GM23248 (cell line): ENCODE data around the gene CKM. TPM values are rescaled to one million over a fixed set of nuclear protein-coding genes. Genes with fewer than 3 reads are reported as not detected.

Experiments
- DNase-seq: peaks from one replicate; pipeline ENCODE4 v3.0.0-alpha.2; 2015
- H2AFZ ChIP-seq: fragments of 200-600 bp; sonication (generic); 2 replicates; pipeline ENCODE4 v1.6.1; 2016; ENCODE audit warnings: antibody characterized with exemption
- H3F3A ChIP-seq: fragments of 200-600 bp; sonication (generic); 2 replicates; pipeline ENCODE4 v1.6.1; 2016; ENCODE audit warnings: mild to moderate bottlenecking, antibody characterized with exemption, mixed run types; ENCODE audit not compliant: insufficient read depth
- H3K27ac ChIP-seq: fragments of 200-600 bp; sonication (generic); 2 replicates; pipeline ENCODE4 v1.5.1; 2016; ENCODE audit warnings: mild to moderate bottlenecking
- H3K27me3 ChIP-seq: fragments of 200-600 bp; sonication (generic); replicated peaks from 2 replicates; pipeline ENCODE4 v1.6.1; 2016; ENCODE audit warnings: mild to moderate bottlenecking; ENCODE audit not compliant: insufficient read depth
- H3K36me3 ChIP-seq: fragments of 200-600 bp; sonication (generic); 2 replicates; pipeline ENCODE4 v1.6.1; 2016; ENCODE audit warnings: low read depth, mild to moderate bottlenecking
- H3K4me1 ChIP-seq: fragments of 200-600 bp; sonication (generic); 2 replicates; pipeline ENCODE4 v1.6.1; 2016; ENCODE audit warnings: mild to moderate bottlenecking; ENCODE audit not compliant: insufficient read depth
- H3K4me2 ChIP-seq: fragments of 200-600 bp; sonication (generic); one replicate; pipeline ENCODE4 v1.6.1; 2016; ENCODE audit warnings: mild to moderate bottlenecking; ENCODE audit not compliant: unreplicated experiment
- H3K4me3 ChIP-seq: fragments of 200-600 bp; sonication (generic); 2 replicates; pipeline ENCODE4 v1.5.1; 2016; ENCODE audit warnings: mild to moderate bottlenecking
- H3K79me2 ChIP-seq: fragments of 200-600 bp; sonication (generic); 2 replicates; pipeline ENCODE4 v1.6.1; 2016; ENCODE audit warnings: mild to moderate bottlenecking; ENCODE audit not compliant: insufficient read depth
- H3K9ac ChIP-seq: fragments of 200-600 bp; sonication (generic); 2 replicates; pipeline ENCODE4 v1.6.1; 2016; ENCODE audit warnings: mild to moderate bottlenecking
- H3K9me2 ChIP-seq: fragments of 200-600 bp; sonication (generic); 2 replicates; pipeline ENCODE4 v1.6.1; 2016; ENCODE audit warnings: mixed run types, mild to moderate bottlenecking, moderate library complexity; ENCODE audit not compliant: insufficient read depth
- H3K9me3 ChIP-seq: fragments of 200-600 bp; sonication (generic); one replicate; pipeline ENCODE4 v1.6.1; 2017; ENCODE audit warnings: low read depth
- H4K20me1 ChIP-seq: fragments of 200-600 bp; sonication (generic); 2 replicates; pipeline ENCODE4 v1.6.0; 2016; ENCODE audit not compliant: insufficient read depth
- EZH2 ChIP-seq: fragments of 200-600 bp; sonication (generic); IDR thresholded peaks from 2 replicates; pipeline ENCODE4 v1.6.1; 2018; ENCODE audit warnings: antibody characterized with exemption, mild to moderate bottlenecking; ENCODE audit not compliant: insufficient read depth, poor library complexity, severe bottlenecking
- EZH2phosphoT487 ChIP-seq: fragments of 200-600 bp; sonication (generic); IDR thresholded peaks from 2 replicates; pipeline ENCODE4 v1.6.1; 2018; ENCODE audit warnings: antibody characterized with exemption, moderate library complexity, mild to moderate bottlenecking, low read depth; ENCODE audit not compliant: insufficient read depth
- WGBS, 2 experiments: methylation state at CpG; one replicate each; pipeline ENCODE4 v1.1.6; 2015 to 2017; ENCODE audit warnings: low lambda C conversion rate in 2 of 2, low coverage in 1 of 2; ENCODE audit errors: missing lambda C conversion rate in 2 of 2; 5-methylcytosine and 5-hydroxymethylcytosine counted together
- in situ Hi-C: fragments of 300-500 bp; cut with MboI; formaldehyde crosslinking; loops from 2 replicates; pipeline ENCODE4 v1.15.0; 2020
- polyA plus RNA-seq: library from polyadenylated mRNA; unstranded; fragments of >200 nt; fragmentation: Nextera tagmentation; extraction: Ambion mirVana; gene quantifications from 2 replicates; pipeline ENCODE4 v1.2.1, GENCODE V29; 2016
- total RNA-seq: library from RNA; depleted of rRNA; stranded (reverse); fragments of >200 nt; shearing (Covaris generic); gene quantifications from 2 replicates; pipeline ENCODE4 v1.2.3, GENCODE V29; 2014

Gene CKM
- total and polyA plus RNA-seq, 2 experiments from 2014 or later: not detected

- Histone ChIP-seq H3K79me2 (no peaks in the 10 kb centered on the region), H3K4me3 (no peak overlapping the region), H3K27ac (no peak overlapping the region), H3K9ac (no peak overlapping the region), H3K36me3 (no peaks in the 10 kb centered on the region), H3K9me2 (no peaks in the 10 kb centered on the region), H3K4me1 (no peaks in the 10 kb centered on the region), H3K9me3 (no peaks in the 10 kb centered on the region), H3K4me2 (no peak overlapping the region), H4K20me1 (no peaks in the 10 kb centered on the region), H3K27me3 (no peaks in the 10 kb centered on the region), H2AFZ (no peak overlapping the region), H3F3A (no peaks in the 10 kb centered on the region)
- 77% methylated on average over 10 of the region's 10 CpGs for WGBS, 2 experiments
- TF ChIP-seq EZH2phosphoT487 (no peak), EZH2 (no peak)
- DNase-seq: no peak
- in situ Hi-C loops: no loop called here
These were observed 11.1 kb upstream of the CKM start for GRCh38 chr19:45333609-45334303.

DNA sequence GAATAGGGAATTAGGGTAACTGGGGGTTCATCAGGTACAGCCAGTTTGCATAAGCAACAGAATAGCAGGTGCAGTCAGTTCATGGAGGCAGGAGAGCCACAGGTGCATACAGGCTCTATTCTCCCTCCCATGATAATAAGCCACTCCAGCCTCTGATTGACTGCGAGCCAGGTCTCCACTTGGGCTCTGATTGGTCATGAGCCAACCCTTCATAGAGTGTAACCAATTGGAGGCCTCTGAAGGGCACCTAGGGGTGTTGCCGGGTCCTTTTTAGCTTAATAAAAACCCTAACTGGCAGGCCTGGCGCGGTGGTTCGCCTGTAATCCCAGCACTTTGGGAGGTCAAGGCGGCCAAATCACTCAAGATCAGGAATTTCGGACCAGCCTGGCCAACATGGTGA is 8.7 kb upstream of the CKM start:
- no peaks in the 10 kb centered on the region for H3K9me3 ChIP-seq
- no peak for DNase-seq
- H4K20me1 ChIP-seq: no peaks in the 10 kb centered on the region
- no peak overlapping the region for H3K9ac ChIP-seq
- H3K4me2 ChIP-seq: no peak overlapping the region
- in situ Hi-C loops: no loop called here
- no peak for TF ChIP-seq EZH2
- no peak for TF ChIP-seq EZH2phosphoT487
- no peaks in the 10 kb centered on the region for H3F3A ChIP-seq
- no peaks in the 10 kb centered on the region for H3K79me2 ChIP-seq
- no peaks in the 10 kb centered on the region for H3K36me3 ChIP-seq
- H3K27ac ChIP-seq: no peak overlapping the region
- WGBS, 2 experiments: 73 to 75% methylated on average over 7 of the region's 7 CpGs
- H3K4me1 ChIP-seq: no peaks in the 10 kb centered on the region
- no peak overlapping the region for H3K4me3 ChIP-seq
- no peaks in the 10 kb centered on the region for H3K9me2 ChIP-seq
- H3K27me3 ChIP-seq: no peaks in the 10 kb centered on the region
- H2AFZ ChIP-seq: no peak overlapping the region

- WGBS, 2 experiments: 63 to 67% methylated on average over 13 of the region's 13 CpGs
- Histone ChIP-seq H3K79me2 (no peaks in the 10 kb centered on the region), H3F3A (no peaks in the 10 kb centered on the region), H3K9ac (no peak overlapping the region), H3K27ac (no peak overlapping the region), H2AFZ (no peak overlapping the region), H3K9me3 (no peaks in the 10 kb centered on the region), H3K4me3 (no peak overlapping the region), H3K36me3 (no peaks in the 10 kb centered on the region), H3K4me1 (no peaks in the 10 kb centered on the region), H3K9me2 (no peaks in the 10 kb centered on the region), H4K20me1 (no peaks in the 10 kb centered on the region), H3K4me2 (no peak overlapping the region), H3K27me3 (peaks cover 14% of the 10 kb centered on the region)
- in situ Hi-C loops: no loop called here
- no peak for DNase-seq
- TF ChIP-seq EZH2: no peak
- no peak for TF ChIP-seq EZH2phosphoT487
These were observed 4.9 kb upstream of the CKM start for GRCh38 chr19:45327404-45328143.

DNA sequence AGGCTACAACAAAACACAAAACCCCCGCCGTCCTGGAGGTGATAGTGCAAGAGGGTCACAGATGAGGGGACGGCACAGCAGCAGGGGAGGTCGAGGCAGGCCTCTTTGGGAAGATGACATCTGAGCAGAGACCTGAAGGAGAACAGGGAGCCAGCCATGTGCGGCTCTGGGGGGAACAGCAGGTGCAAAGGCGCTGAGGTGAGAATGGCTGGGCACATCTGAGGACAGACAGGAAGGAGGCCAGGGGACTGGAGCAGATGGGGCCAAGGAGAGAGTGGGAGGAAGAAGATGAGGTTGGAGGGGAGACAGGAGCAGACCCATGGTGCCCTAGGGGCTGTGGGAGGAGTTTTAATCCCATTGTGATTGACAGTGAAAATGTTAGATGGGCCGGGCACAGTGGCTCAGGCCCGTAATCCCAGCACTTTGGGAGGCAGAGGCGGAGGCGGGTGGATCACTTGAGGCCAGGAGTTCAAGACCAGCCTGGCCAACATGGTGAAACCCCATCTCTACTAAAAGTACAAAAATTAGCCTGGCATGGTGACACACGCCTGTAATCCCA is 1.8 kb upstream of the CKM start:
- Histone ChIP-seq H3K79me2 (no peaks in the 10 kb centered on the region), H3K4me3 (no peak overlapping the region), H4K20me1 (no peaks in the 10 kb centered on the region), H3K9me2 (no peaks in the 10 kb centered on the region), H3F3A (no peaks in the 10 kb centered on the region), H3K36me3 (no peaks in the 10 kb centered on the region), H3K9me3 (no peaks in the 10 kb centered on the region), H3K9ac (no peak overlapping the region), H3K4me1 (no peaks in the 10 kb centered on the region), H2AFZ (no peak overlapping the region), H3K27me3 (peaks cover 14% of the 10 kb centered on the region), H3K4me2 (no peak overlapping the region), H3K27ac (no peak overlapping the region)
- in situ Hi-C loops: no loop called here
- DNase-seq: no peak
- TF ChIP-seq EZH2 (no peak), EZH2phosphoT487 (no peak)
- WGBS, 2 experiments: 45 to 47% methylated on average over 11 of the region's 11 CpGs
